Thoracic aorta (tissue), 2 donors: ENCODE measurements around the gene SDK2. TPM values are rescaled to one million over a fixed set of nuclear protein-coding genes. Genes with fewer than 3 reads are reported as not detected.
A peak's percentile ranks its signal among the peaks of the same experiment; 100 is the strongest.

Experiments
- ATAC-seq: fragments of 150-250 bp; one replicate; pipeline ENCODE4 v1.8.0; 2017; ENCODE audit warnings: low read depth; ENCODE audit not compliant: insufficient number of reproducible peaks, low FRiP score
- DNase-seq: peaks from one replicate; pipeline ENCODE4 v3.0.0-alpha.2; 2020; ENCODE audit warnings: low spot score
- H3K27ac ChIP-seq, 2 donors: fragments of 200-600 bp; sonication (generic); 1 replicate in 1 of 2; 2 replicates in 1 of 2; pipeline ENCODE4 v1.5.1; 2016; ENCODE audit warnings: mild to moderate bottlenecking in 2 of 2, moderate library complexity in 2 of 2
- H3K27me3 ChIP-seq: fragments of 200-600 bp; sonication (generic); replicated peaks from 2 replicates; pipeline ENCODE4 v1.6.0; 2016; ENCODE audit warnings: mild to moderate bottlenecking; ENCODE audit not compliant: insufficient read depth
- H3K36me3 ChIP-seq: fragments of 200-600 bp; sonication (generic); one replicate; pipeline ENCODE4 v1.5.1; 2016
- H3K4me1 ChIP-seq, 2 donors: fragments of 200-600 bp; sonication (generic); 1 replicate in 1 of 2; 2 replicates in 1 of 2; pipeline versions ENCODE4 v1.5.1 to v1.6.0; 2016; ENCODE audit warnings: low read depth in 2 of 2, mild to moderate bottlenecking in 1 of 2; ENCODE audit not compliant: control insufficient read depth in 1 of 2
- H3K4me3 ChIP-seq: fragments of 200-600 bp; sonication (generic); 2 replicates; pipeline ENCODE4 v1.5.1; 2016; ENCODE audit warnings: mild to moderate bottlenecking
- H3K9me3 ChIP-seq: fragments of 200-600 bp; sonication (generic); 2 replicates; pipeline ENCODE4 v1.5.1; 2016
- CTCF ChIP-seq: fragments of 200-600 bp; sonication (generic); IDR thresholded peaks from one replicate; pipeline ENCODE4 v1.5.1; 2019; ENCODE audit warnings: antibody characterized with exemption
- total RNA-seq, 2 donors: library from RNA; depleted of rRNA; stranded (reverse); fragments of >200 nt; gene quantifications; one replicate each; pipeline versions ENCODE4 v1.1.0 to v1.2.3, GENCODE V29; 2016

Gene SDK2
- total RNA-seq, 2 donors from 2014 or later = 6.0 to 8.9 TPM

- DNase-seq (no peak), ATAC-seq (no peak)
- Histone ChIP-seq H3K4me1 (peaks cover 25 to 69% of the 10 kb centered on the region in 2 donors), H3K9me3 (no peaks in the 10 kb centered on the region), H3K36me3 (no peaks in the 10 kb centered on the region), H3K4me3 (no peak overlapping the region), H3K27ac (no peak overlapping the region), H3K27me3 (no peaks in the 10 kb centered on the region)
- no peak for TF ChIP-seq CTCF
Measured at GRCh38 chr17:73297934-73298861, 346.0 kb downstream of the SDK2 start.

- H3K4me3 ChIP-seq = no peak overlapping the region
- DNase-seq = peak; percentile 65
- ATAC-seq = peak; percentile 83
Measured at GRCh38 chr17:73293480-73293911, 350.7 kb downstream of the SDK2 start.

GRCh38 chr17:73293031-73293430, 351.2 kb downstream of the SDK2 start:
- ATAC-seq (no peak), DNase-seq (no peak)
- no peak for TF ChIP-seq CTCF
- no peak overlapping the region for H3K4me3 ChIP-seq
- no peaks in the 10 kb centered on the region for H3K9me3 ChIP-seq
- H3K27me3 ChIP-seq = no peaks in the 10 kb centered on the region
- H3K4me1 ChIP-seq = peaks cover 57 to 80% of the 10 kb centered on the region in 2 donors
- peak overlapping the region; percentile 90 to 94 for H3K27ac ChIP-seq
- H3K36me3 ChIP-seq = no peaks in the 10 kb centered on the region

More at GRCh38 chr17:73293480-73293911, 350.7 kb downstream of the SDK2 start:
- Histone ChIP-seq H3K27ac (peak overlapping the region; percentile 90 to 94), H3K4me1 (peaks cover 58 to 80% of the 10 kb centered on the region in 2 donors), H3K36me3 (no peaks in the 10 kb centered on the region), H3K27me3 (no peaks in the 10 kb centered on the region), H3K9me3 (no peaks in the 10 kb centered on the region)
- no peak for TF ChIP-seq CTCF

GRCh38 chr17:73292031-73292531, 352.2 kb downstream of the SDK2 start:
- Histone ChIP-seq H3K4me1 (peaks cover 59 to 87% of the 10 kb centered on the region in 2 donors), H3K9me3 (no peaks in the 10 kb centered on the region), H3K36me3 (no peaks in the 10 kb centered on the region), H3K4me3 (peak overlapping the region; percentile 48), H3K27ac (peak overlapping the region; percentile 90 to 94), H3K27me3 (no peaks in the 10 kb centered on the region)
- ATAC-seq = peak; percentile 63
- no peak for TF ChIP-seq CTCF
- DNase-seq = peak; percentile 70

GRCh38 chr17:73291260-73291801, 352.9 kb downstream of the SDK2 start:
- peak overlapping the region; percentile 48 for H3K4me3 ChIP-seq
- TF ChIP-seq CTCF = no peak

More at GRCh38 chr17:73291260-73291801, 352.9 kb downstream of the SDK2 start:
- Histone ChIP-seq H3K36me3 (no peaks in the 10 kb centered on the region), H3K27ac (peak overlapping the region; percentile 90 to 94), H3K9me3 (no peaks in the 10 kb centered on the region), H3K4me1 (peaks cover 60 to 94% of the 10 kb centered on the region in 2 donors), H3K27me3 (no peaks in the 10 kb centered on the region)
- ATAC-seq (peak; percentile 56), DNase-seq (peak; percentile 77)
